ENCODE results near the gene SPECC1L. TPM values are rescaled to one million over a fixed set of nuclear protein-coding genes. Genes with fewer than 3 reads are reported as not detected.

The SPECC1L gene
- total RNA-seq, 4 donors from 2014 or later: 42.2 to 45.1 (median 43.6) TPM

DNA sequence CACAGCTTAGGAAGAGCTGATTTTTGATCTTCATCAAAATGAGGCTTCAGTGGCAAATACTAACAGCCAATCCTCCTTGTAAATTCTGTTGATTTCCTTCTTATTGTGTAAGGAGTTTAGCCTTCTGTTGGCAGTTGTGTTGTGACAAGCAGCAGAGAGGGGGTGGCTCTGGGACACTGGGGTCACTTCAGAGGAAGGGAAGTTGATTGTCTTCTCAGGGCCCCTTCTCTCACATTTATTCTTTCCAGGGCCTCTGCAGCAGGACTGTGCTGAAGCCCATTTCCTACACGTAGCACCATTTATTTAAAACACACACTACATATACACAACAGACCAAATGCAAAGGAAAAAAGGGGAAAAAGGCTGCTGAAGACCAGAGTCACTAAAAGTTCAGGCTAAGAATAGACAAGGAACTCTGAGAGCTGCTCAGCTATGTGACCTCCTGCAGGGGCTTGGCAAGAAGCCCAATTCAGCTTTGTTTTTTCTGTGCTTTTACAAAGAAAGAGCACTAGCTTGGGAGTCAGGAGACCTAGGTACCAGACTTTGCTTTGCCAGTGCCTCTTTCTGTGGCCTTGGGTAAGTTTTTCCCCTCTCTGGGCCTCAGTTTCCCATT lies 196.2 kb downstream of the SPECC1L start:
- no peaks in the 10 kb centered on the region for H3K36me3 ChIP-seq
- no peaks in the 10 kb centered on the region for H3K9me3 ChIP-seq
- TF ChIP-seq POLR2A (IDR thresholded peaks at IDR 0.05): no peak
- TF ChIP-seq, protein P1, sequence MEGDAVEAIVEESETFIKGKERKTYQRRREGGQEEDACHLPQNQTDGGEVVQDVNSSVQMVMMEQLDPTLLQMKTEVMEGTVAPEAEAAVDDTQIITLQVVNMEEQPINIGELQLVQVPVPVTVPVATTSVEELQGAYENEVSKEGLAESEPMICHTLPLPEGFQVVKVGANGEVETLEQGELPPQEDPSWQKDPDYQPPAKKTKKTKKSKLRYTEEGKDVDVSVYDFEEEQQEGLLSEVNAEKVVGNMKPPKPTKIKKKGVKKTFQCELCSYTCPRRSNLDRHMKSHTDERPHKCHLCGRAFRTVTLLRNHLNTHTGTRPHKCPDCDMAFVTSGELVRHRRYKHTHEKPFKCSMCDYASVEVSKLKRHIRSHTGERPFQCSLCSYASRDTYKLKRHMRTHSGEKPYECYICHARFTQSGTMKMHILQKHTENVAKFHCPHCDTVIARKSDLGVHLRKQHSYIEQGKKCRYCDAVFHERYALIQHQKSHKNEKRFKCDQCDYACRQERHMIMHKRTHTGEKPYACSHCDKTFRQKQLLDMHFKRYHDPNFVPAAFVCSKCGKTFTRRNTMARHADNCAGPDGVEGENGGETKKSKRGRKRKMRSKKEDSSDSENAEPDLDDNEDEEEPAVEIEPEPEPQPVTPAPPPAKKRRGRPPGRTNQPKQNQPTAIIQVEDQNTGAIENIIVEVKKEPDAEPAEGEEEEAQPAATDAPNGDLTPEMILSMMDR (IDR thresholded peaks at IDR 0.05): no peak
- TF ChIP-seq EP300 (IDR thresholded peaks at IDR 0.05): no peak
- peak in 1 of 2 donors; percentile 36 for DNase-seq (ENCODE audit: low spot score in 2 of 2)
- H3K27ac ChIP-seq: peak overlapping the region in 2 of 4 donors; percentile 57 to 61
- 7 to 19% methylated on average over 1 of the region's 1 CpG for WGBS, 2 donors
- no peaks in the 10 kb centered on the region for H3K27me3 ChIP-seq
- H3K4me3 ChIP-seq: no peak overlapping the region
- H3K4me1 ChIP-seq: peaks cover 0 to 40% (median 14%) of the 10 kb centered on the region in 4 donors

DNA sequence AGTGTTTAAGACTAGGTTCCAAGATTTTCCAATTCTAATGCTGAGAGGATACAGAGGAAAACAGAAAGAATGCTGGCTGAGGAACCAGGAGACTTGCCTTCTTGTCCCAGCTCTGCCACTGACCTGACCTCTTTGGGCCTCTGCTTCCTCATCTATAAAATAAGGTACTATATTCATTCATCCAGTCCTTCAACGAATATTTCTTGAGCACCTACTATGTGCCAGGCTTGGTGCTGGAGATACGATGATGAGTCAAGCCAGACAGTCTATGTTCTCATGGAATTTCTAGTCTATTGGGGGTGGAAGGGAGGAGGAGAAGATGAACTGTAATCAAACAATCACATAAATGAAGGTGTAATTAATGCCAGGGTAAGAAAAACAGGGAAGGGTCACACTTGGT lies 196.7 kb downstream of the SPECC1L start:
- Histone ChIP-seq H3K27ac (peak overlapping the region in 2 of 4 donors; percentile 36 to 61), H3K4me3 (no peak overlapping the region), H3K27me3 (no peaks in the 10 kb centered on the region), H3K4me1 (peaks cover 0 to 45% (median 14%) of the 10 kb centered on the region in 4 donors), H3K9me3 (no peaks in the 10 kb centered on the region), H3K36me3 (no peaks in the 10 kb centered on the region)
- no peak for DNase-seq (ENCODE audit: low spot score in 2 of 2)
- 38 to 48% methylated on average over 2 of the region's 2 CpGs for WGBS, 2 donors
- TF ChIP-seq POLR2A (IDR thresholded peaks at IDR 0.05) (no peak), EP300 (IDR thresholded peaks at IDR 0.05) (no peak)
- TF ChIP-seq, protein P1 (IDR thresholded peaks at IDR 0.05): no peak

Other genes with a start within 250 kb of the SPECC1L start
- 1 to 10 TPM; 9.0 to 9.6 (median 9.4) TPM for gene SUSD2, start 89.3 kb upstream of the SPECC1L start, total RNA-seq
- gene GGT5, start 25.7 kb upstream of the SPECC1L start, total RNA-seq: 100 to 1,000 TPM in 1 of 4 donors, 10 to 100 TPM in 3; 35.8 to 156 (median 83.7) TPM
- 1 to 10 TPM; 2.6 to 4.2 (median 3.5) TPM for gene ADORA2A, start 156.8 kb downstream of the SPECC1L start, total RNA-seq
- under 1 TPM in 3 of 4 donors, not detected in 1; 0.44 to 0.98 (median 0.63) TPM for gene UPB1, start 224.5 kb downstream of the SPECC1L start, total RNA-seq

Measured in tibial nerve (tissue), 4 donors.